GM18519 (cell line): ENCODE data around the gene RSU1.
"Not testable (repeated sequence)": the region's sequence is repeated elsewhere in the genome, so short reads cannot be mapped to it uniquely, and the experiment has no call there.

Experiments
- ATAC-seq: cut with Tn5 transposase; IDR thresholded peaks from one replicate; pipeline ENCODE4 v1.9.1; 2021; ENCODE audit warnings: mild to moderate bottlenecking, moderate library complexity; ENCODE audit not compliant: unreplicated experiment, low FRiP score

Gene RSU1

DNA sequence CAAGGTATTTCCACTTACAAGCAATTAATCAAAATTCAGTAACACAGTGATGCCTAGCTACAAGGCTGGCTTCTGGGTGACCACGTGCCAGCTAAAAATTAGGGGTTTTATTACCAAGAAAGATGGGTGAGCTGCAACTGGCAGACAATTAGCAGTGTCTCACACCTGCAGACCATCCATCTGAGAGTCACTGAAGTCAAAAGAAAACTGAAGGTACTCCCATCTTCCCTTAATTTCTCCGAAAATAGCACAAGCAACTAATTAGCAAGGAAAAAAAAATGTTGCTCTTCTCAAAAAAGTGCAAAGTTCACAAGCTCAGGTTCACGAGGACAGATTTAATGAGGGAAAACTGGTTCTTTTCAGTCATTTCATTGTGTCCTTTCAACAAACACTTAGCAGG, 28.4 kb downstream of the RSU1 start:
- ATAC-seq, result no peak

DNA sequence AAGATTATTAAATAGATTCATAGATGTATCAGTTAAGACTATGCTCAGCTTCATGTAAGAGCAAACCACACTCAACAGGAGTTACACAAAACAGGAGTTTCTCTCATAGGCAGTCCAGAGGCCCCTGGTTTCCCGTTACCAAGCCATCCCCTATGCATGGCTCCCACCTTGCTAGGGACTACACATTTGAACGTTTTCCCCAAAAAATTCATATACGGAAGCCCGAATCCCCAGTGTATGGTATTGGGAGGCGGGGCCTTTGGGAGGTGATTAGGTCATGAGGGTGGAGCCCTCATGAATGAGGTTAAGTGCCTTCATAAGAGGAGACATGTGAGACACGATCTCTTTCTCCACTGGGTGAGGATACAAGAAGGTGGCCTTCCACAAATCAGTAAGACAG, 29.1 kb downstream of the RSU1 start:
- ATAC-seq, result no peak

DNA sequence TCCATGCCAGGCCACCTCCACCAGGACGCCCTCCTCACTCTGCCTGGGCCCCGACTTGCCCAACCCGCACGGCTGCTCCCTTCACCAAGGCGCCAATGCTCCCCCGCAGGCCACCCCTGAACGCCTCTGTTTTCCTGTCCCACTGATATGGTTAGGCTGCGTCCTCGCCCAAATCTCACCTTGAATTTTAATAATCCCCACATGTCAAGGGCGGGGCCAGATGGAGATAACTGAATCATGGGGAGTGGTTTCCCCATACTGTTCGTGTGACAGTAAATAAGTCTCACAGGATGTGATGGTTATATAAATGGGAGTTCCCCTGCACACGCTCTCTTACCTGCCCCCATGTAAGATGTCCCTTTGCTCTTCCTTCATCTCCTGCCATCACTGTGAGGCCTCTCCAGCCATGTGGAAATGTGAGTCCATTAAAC, 29.8 kb downstream of the RSU1 start:
- no peak for ATAC-seq

DNA sequence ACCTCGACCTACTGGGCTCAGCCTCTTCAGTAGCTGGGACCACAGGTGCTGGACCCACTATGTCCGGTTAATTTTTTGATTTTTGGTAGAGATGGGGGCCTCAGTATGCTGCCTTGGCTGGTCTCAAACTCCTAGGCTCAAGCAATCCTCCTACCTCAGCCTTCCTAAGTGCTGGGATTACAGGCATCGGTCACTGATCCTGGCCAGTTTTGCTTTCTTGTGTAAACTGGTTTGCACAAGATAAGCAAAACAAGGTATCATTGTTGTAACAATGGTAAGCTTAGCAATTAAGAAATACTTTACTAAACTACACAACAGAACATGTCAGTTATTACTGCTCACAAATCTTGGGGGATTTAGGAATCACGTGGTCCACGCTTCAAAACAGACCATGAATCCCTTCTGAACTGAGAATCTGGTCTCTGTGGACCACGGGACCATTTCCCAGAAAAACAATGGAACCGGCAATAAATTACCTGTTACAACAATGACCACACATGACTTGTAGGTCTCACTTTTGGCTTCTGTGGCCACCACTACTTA, 36.8 kb downstream of the RSU1 start:
- no peak for ATAC-seq

DNA sequence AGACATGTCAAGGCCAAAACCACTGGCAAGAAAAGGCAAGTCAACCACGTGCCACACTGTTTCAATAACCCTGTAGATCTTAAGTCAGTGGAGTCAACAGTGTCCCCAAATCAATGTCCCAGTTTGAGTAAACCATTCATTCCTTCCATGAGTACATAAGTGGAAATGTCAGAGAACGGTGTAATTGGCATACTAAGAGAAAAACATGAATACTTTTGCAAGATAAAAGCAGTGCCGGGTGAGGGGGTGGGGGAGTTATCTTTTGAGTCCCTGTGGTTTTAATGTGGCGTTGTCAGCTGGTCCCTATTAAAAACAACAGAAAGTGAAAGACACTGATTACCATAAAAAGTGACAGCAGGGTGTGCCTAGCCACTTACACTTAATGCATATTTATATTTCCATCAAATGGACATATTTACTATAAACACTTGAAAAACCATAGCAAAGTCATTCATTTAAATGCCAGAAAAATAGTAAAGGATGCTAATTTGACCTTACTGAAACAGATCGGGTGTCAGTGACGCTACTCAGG, 37.8 kb downstream of the RSU1 start:
- ATAC-seq, result peak; percentile 58

DNA sequence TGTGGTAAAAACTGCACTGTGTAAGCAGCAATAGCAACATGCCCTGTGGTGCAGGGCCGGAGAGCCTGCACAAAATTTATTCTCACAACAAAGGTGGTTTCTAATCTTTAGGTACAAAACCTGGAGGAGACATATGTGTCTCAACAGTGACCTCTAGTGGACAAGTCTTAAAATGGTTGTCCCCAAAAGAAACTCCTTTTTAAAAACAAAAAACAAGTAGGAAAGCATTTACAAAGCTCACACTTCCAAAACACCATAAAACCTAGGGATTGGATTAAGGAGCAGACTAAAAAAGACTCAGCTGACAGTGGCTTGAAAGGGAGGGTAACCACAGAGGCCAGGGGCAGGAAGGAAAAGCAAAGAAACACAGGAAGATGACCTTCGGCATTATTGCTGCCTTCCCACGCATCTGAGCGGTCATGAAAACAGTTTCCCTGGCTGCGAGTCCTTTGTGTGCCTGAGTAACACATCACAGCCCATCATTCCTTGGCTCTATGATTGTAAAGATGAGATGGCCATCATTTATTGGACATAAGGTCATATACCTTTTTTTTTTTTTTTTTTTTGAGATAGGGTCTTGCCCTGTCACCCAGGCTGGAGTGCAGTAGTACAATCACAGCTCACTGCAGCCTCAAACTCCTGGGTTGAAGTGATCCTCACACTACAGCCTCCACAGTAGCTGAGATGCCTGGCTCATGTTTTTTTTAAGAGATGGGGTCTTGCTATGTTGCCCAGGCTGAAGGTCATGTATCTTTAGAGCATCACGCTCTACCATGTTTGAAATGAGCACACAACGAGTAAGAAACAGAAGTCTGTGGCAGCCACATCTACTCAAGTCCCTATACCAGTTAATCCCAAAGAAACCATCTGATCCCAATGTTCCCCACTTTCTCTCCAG, 39.5 kb downstream of the RSU1 start:
- ATAC-seq, result peak; percentile 36

DNA sequence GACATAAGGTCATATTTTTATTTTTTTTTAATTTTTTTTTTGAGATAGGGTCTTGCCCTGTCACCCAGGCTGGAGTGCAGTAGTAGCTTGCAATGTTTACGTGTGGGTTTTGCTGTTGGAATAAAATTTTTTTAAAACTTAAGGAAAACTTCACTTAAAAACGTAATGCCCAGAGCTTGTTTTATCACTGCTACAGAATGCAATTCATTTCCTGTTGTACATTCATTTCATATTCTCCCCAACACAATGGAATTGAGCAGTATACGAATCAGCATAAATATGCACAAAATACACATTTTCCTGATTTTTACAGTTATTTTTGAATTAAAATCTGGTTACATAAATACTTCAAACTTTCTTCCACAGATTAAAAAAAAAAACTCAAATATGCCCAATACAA, 40.3 kb downstream of the RSU1 start:
- no peak for ATAC-seq

DNA sequence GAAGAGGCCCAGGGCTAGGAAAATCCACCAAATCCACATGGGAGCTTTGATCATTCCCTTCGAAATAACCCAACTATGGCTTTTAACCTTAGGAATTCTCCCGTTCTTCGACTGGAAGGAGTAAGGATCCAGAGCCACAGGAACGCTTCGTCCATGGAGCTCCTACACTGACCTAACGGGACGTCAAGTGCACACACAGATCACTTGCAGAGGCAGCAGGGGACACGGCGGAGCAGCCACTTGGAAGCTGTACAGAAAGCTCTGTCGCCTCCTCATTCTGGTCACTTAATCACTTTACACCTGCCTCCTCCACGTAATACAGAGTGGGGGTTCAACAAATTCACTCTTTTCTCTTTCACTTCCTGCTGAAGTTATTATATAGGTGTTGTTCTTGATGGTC, 43.9 kb downstream of the RSU1 start:
- ATAC-seq, result no peak

DNA sequence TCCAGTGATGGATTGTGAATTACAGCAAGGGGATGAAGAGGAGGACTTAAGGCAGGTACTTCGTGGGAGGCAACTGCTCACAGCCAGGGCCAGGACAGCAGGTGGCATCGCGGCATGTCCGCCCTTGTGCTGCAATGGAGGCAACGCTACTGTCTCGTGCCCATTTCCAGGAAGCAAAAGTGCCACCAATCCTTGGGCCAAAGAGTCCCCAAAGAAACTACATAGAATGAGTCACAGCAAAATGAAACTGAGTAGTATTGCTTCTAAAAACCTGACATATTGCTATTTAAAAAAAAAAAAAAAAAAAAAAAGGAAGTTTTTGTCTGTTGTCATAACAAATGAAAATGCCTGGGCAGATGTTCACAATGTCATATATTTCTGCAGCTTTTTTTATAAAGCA, 46.6 kb downstream of the RSU1 start:
- ATAC-seq, result peak; percentile 45

DNA sequence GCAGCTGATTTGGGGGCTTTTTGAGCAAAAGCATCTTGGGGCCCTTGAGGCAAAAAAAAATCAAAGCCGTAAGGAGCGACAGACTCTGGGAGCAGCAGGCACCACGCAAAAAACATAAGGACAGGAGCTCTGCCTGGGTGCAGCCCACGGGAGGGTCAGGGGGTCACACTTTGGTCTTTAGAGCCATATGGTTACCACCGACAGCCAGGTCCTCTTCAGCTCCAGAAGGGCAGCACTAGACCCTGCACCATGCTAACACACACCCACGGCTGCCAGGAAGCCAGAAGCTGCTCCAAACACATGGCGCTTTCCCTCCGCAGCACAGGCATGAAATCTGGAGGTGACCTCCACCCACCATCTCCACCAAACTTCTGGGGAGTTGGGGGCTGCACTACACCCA, 47.1 kb downstream of the RSU1 start:
- ATAC-seq, result no peak

DNA sequence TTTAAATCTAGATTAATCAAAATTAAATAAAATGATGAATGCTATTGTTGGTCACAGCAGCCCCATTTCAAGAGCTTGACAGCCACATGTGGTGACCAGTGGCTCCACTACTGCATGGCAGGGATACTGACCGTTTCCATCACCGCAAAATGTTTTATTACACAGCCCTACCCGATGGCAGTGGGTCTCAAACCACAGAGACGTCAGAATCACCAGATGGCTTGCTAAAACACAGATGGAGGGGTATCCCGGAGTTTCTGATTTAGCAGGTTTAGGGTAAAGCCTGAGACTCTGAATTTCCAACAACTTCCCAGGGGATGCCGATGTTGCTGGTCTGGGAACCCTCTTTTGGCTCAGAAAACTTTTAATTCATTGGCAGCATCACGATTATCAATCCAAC, 47.9 kb downstream of the RSU1 start:
- no peak for ATAC-seq

DNA sequence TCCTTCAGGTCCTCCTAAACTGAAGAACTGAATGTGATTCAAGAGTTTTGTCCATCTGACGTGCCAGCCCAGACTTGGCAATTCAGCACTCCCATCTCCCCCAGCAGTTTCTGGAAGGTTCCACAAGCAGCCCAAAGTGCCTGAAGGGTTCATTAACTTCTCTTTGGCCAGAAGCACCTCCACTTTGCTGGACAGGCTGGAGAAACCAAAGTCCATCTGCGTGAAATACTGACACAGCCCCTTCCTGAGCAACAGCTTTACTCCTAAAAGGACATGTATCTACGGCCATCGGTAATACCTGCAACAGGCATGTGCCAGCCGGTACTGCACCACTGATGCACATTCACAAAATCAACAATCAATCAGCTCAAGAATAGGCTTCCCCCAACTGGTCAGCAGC, 48.5 kb downstream of the RSU1 start:
- ATAC-seq, result no peak

DNA sequence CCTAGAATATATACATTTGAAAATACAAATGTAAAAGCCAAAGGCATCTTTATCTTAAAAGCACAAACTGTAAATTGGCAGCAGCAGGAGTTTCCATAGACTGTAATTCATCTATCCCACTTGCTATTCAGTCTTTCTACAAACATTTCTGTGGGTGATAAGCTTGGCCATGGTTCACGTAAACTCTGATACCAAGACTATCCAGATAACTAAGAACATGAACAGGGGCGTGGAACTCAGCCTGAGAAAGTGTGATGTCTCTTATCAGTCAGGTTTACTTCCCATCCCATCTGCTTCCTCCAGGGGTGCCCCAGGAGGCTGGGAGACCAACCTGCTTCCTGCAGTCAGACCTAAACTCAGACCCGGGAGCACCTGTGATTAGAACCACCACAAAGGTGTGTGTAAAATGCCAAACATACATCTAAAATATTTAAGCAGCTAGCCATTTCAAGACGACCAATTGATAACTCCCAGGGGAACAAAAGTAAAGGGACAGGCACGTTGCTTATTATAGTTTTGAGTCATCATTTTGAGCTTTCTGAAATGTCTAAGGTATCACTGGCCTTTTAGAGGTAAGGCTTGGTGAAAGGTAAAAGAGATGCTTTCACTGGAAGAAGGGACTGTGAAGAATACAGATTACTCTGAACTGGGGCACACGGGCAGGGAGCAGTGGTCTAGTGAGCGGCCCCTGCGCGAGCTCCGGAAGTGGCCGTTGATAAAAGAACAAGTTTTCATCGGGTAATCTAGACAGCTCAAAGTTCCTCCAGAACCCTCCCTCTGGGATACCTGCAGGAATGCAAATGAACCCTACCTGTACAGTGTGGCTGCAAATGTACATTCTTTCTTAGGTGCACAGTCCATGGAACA, 51.5 kb downstream of the RSU1 start:
- ATAC-seq, result peak; percentile 58

DNA sequence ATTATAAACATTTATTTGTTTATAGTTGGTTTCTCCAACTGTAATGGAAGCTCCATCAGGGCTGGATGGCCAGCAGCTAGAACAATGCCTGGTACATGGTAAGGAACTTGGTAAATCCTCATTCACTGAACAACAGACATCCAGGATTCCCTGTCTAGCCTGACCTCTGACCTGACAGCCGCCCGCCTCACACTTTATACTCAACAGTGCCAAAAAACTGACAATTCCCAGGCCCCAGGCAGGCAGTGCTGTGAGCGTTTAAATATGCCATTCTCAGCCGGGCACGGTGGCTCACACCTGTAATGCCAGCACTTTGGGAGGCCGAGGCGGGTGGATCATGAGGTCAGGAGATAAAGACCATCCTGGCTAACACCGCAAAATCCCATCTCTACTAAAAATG, 55.9 kb downstream of the RSU1 start:
- ATAC-seq, result no peak

DNA sequence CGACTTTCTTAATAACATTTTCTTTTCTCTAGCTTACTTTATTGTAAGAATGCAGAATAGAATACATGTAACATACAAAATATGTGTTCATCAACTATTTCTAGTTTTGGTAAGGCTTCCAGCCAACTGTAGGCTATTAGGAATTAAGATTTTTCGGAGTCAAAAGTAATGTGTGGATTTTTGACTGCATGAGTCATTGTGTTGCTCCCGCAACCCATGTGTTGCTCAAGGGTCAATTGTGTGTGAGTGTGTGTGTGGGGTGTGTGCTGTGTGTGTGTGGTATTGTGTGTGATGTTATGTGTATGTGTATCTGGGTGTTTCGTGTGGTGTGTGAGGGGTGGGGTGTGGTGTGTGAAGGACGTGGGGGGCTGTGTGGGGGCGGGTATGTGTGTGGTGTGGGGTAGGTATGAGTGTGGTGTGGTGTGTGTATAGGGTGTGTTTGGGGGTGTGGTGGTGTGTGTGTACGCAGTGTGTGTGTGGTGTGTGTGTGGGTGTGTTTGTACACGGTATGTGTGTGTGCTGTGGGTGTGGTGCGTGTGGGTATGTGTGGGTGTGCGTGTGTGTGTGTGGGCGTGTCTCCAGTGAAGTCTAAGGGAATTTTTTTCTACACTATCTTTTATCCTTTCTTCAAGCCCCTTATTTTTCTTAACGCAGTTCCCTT, 60.5 kb downstream of the RSU1 start:
- no peak for ATAC-seq

DNA sequence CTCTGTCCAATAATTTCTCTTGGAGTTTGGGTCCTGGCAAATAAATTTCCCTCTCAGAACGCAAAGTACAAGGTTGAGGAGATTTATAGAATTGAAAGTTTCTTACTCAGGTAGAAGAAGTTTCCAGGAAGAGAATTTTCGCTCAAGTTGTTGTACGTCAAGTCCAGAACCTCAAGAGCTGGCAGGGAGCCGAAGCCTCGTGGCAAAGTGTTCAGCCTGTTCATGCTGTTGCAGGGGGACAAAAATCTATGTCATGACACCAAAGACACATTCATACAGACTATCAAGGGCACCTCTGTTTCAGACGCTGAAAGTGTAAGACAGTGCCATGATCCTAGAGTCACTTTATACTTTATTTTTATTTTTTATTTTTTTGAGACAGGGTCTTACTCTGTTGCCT, 62.5 kb downstream of the RSU1 start:
- no peak for ATAC-seq

DNA sequence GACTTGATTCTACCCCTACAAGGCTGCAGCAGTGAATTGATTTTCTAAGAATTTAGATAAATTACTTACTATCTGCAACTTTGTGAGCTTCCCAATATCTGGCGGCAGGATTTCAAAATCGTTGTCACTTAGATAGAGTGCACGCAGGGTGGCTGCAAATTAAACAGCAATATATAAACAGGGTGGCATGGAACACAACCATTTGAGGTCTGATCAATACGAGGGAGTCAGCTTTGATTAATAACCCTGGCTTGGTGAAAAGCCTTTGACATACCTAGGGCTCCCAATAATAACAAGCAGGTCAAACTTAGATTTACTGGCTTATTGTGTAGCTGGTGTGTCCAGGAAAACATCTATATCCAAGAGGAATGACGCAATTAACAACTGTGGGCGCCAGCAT, 64.4 kb downstream of the RSU1 start:
- not testable (repeated sequence) for ATAC-seq

DNA sequence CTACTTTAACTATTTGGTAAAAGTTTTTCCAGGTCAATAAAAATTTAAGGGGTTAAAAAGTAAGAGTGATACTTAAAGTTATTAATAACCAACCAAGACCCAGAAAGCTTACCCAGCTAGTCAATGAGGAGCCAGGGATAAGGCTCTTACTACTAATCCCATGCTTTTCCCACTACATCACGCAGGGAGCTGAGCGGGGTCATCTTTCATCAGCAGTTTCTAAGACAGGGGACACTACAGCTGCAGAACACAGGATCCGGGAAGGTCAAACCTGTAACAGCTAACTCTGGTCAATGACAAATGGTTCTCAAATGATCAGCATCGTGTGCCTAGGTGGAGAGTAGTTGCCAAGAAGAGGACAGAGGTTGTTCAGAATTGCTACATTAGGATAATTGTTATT, 65.1 kb downstream of the RSU1 start:
- ATAC-seq, result no peak

DNA sequence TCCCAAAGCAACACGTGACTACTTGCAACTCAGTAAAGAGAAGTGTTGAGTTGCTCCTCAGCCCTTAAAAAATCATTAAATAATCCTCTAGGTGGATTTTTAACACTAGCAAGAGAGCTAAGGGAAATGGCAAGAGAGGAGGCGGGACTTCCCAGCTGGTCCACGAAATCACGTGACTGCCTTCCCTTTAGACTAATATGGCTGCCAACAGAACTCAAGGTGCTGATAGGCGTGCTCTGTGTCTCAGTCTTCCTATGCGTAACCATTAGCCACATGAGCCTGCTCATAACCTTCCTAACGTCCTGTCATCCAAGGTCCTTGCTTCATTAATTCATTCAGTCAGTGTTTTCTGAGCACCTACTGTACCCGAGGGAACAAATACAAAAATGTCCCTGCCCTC, 66.0 kb downstream of the RSU1 start:
- no peak for ATAC-seq

DNA sequence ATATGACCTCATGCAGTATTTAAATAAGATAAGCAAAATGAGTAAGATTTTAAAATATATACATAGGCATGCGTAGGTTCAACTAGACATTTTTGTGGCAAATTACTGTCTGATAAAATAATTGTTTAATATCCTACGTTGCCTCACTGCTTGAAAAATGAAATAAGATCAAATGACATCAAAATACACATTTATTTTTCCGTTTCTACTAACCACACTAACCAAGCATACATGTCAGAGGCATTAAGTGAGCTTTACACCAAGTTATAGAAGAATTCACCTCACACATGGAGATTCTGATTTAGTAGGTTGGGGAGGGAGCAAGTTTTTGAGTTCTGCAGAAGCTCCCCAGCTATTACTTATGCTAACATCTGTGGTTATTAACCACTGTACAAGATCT, 66.8 kb downstream of the RSU1 start:
- ATAC-seq, result no peak

DNA sequence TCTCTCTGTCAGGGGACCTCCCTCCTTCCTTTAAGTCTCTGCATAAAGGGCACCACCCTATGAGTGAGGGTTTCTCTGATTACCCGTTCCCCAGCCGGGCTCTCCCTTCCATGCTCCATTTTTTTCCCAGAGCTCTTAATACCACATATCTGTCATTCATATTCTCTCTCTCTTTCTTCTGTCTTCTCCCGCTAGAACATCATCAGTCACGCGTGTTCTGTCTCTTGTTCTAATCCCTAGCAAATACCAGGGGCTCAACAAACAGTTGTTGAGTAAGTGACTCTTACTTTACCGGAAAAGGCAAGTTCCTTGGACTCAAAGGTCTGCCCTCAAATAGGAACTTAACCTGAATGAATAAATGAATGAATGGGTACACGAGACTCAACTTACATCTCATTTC, 68.5 kb downstream of the RSU1 start:
- ATAC-seq, result no peak
